ENCODE measurements around the gene MGST3. TPM values are rescaled to one million over a fixed set of nuclear protein-coding genes. Genes with fewer than 3 reads are reported as not detected.

Gene MGST3
- total and polyA plus RNA-seq, 7 experiments from 2014 or later: 21.4 to 119 (median 54.9) TPM

- CTCF ChIA-PET: interaction anchor here (1.1 kb wide), 1 partner anchor 230 kb away, joined by 3 read pairs; no protein-coding TSS in a partner anchor
Observed at GRCh38 chr1:165686121-165686970, 55.3 kb downstream of the MGST3 start.

GRCh38 chr1:165686971-165687433 is 56.0 kb downstream of the MGST3 start:
- ChIA-PET CTCF (no interaction called here), POLR2A (interaction anchor here (1.2 kb wide), 1 partner anchor 12 kb away, joined by 4 read pairs; the partner anchor contains the start of gene ALDH9A1)
- Histone ChIP-seq H3K4me1 (ENCODE audit: control insufficient read depth in 2 of 2, insufficient read depth in 2 of 2, low read length in 2 of 2) (peaks cover 0 to 10% of the 10 kb centered on the region in 2 donors), H3K9me3 (ENCODE audit: control insufficient read depth in 2 of 3, low read length in 3 of 3) (no peaks in the 10 kb centered on the region), H3K27me3 (ENCODE audit: control insufficient read depth in 2 of 2, insufficient read depth in 2 of 2, low read length in 2 of 2) (no peaks in the 10 kb centered on the region), H3K36me3 (ENCODE audit: control insufficient read depth in 2 of 3, insufficient read depth in 3 of 3, low read length in 3 of 3) (peaks cover 0 to 19% (median 14%) of the 10 kb centered on the region in 3 experiments), H3K4me3 (ENCODE audit: low read length) (no peak overlapping the region), H3K27ac (ENCODE audit: low read depth, low read length) (no peak overlapping the region)
- Mint-ChIP-seq H3K9me3 (peaks cover 0 to 6% (median 2%) of the 10 kb centered on the region in 11 donors), H3K4me1 (peaks cover 30 to 75% (median 60%) of the 10 kb centered on the region in 7 donors), H3K36me3 (peaks cover 12 to 79% (median 50%) of the 10 kb centered on the region in 5 donors), H3K27ac (peak overlapping the region; percentile 20 to 83 (median 64)), H3K27me3 (no peaks in the 10 kb centered on the region), H3K4me3 (peak overlapping the region in 8 of 10 donors; percentile 3 to 59 (median 30))
- ATAC-seq (no peak), DNase-seq (no peak)
- intact Hi-C loops (cut with micrococcal nuclease): loop anchor here in 1 of 2 donors (1.0 kb wide), 1 partner anchor 31 kb away; no protein-coding TSS in a partner anchor

More at GRCh38 chr1:165686121-165686970, 55.3 kb downstream of the MGST3 start:
- Mint-ChIP-seq H3K27me3 (no peaks in the 10 kb centered on the region), H3K4me1 (peaks cover 28 to 69% (median 53%) of the 10 kb centered on the region in 7 donors), H3K4me3 (peak overlapping the region in 8 of 10 donors; percentile 3 to 59 (median 34)), H3K36me3 (peaks cover 11 to 81% (median 48%) of the 10 kb centered on the region in 5 donors), H3K9me3 (peaks cover 0 to 6% (median 2%) of the 10 kb centered on the region in 11 donors), H3K27ac (peak overlapping the region; percentile 20 to 85 (median 64))
- Histone ChIP-seq H3K36me3 (ENCODE audit: control insufficient read depth in 2 of 3, insufficient read depth in 3 of 3, low read length in 3 of 3) (peaks cover 0 to 24% (median 17%) of the 10 kb centered on the region in 3 experiments), H3K27ac (ENCODE audit: low read depth, low read length) (no peak overlapping the region), H3K4me3 (ENCODE audit: low read length) (no peak overlapping the region), H3K4me1 (ENCODE audit: control insufficient read depth in 2 of 2, insufficient read depth in 2 of 2, low read length in 2 of 2) (peaks cover 0 to 10% of the 10 kb centered on the region in 2 donors), H3K27me3 (ENCODE audit: control insufficient read depth in 2 of 2, insufficient read depth in 2 of 2, low read length in 2 of 2) (no peaks in the 10 kb centered on the region), H3K9me3 (ENCODE audit: control insufficient read depth in 2 of 3, low read length in 3 of 3) (no peaks in the 10 kb centered on the region)
- POLR2A ChIA-PET: interaction anchor here (1.2 kb wide), 1 partner anchor 12 kb away, joined by 4 read pairs; the partner anchor contains the start of gene ALDH9A1
- intact Hi-C loops (cut with micrococcal nuclease): loop anchor here in 1 of 2 donors (1.0 kb wide), 1 partner anchor 32 kb away; no protein-coding TSS in a partner anchor
- ATAC-seq: peak; percentile 36
- DNase-seq: no peak

GRCh38 chr1:165688046-165688445 is 57.0 kb downstream of the MGST3 start:
- no peaks in the 10 kb centered on the region for H3K27me3 ChIP-seq (ENCODE audit: control insufficient read depth in 2 of 2, insufficient read depth in 2 of 2, low read length in 2 of 2)
- H3K36me3 ChIP-seq (ENCODE audit: control insufficient read depth in 2 of 3, insufficient read depth in 3 of 3, low read length in 3 of 3): peaks cover 0 to 10% (median 3%) of the 10 kb centered on the region in 3 experiments
- no peak overlapping the region for H3K4me3 ChIP-seq (ENCODE audit: low read length)
- Mint-ChIP-seq H3K9me3 (peaks cover 0 to 6% (median 2%) of the 10 kb centered on the region in 11 donors), H3K4me1 (peaks cover 36 to 78% (median 64%) of the 10 kb centered on the region in 7 donors), H3K4me3 (no peak overlapping the region), H3K27ac (peak overlapping the region in 1 of 9 donors; percentile 36), H3K27me3 (no peaks in the 10 kb centered on the region), H3K36me3 (peaks cover 10 to 71% (median 43%) of the 10 kb centered on the region in 5 donors)
- ATAC-seq (no peak), DNase-seq (no peak)
- peaks cover 0 to 10% of the 10 kb centered on the region in 2 donors for H3K4me1 ChIP-seq (ENCODE audit: control insufficient read depth in 2 of 2, insufficient read depth in 2 of 2, low read length in 2 of 2)
- no peak overlapping the region for H3K27ac ChIP-seq (ENCODE audit: low read depth, low read length)
- ChIA-PET CTCF (no interaction called here), POLR2A (interaction anchor here (1.2 kb wide), 1 partner anchor 9 kb away, joined by 11 read pairs; no protein-coding TSS in a partner anchor)
- H3K9me3 ChIP-seq (ENCODE audit: control insufficient read depth in 2 of 3, low read length in 3 of 3): no peaks in the 10 kb centered on the region
- intact Hi-C loops (cut with micrococcal nuclease): no loop called here

- Mint-ChIP-seq H3K27me3 (no peaks in the 10 kb centered on the region), H3K4me1 (peaks cover 27 to 60% (median 51%) of the 10 kb centered on the region in 7 donors), H3K9me3 (no peaks in the 10 kb centered on the region), H3K4me3 (peak overlapping the region in 3 of 10 donors; percentile 32 to 99 (median 63)), H3K36me3 (peaks cover 4 to 34% (median 17%) of the 10 kb centered on the region in 5 donors), H3K27ac (peak overlapping the region in 2 of 9 donors; percentile 60 to 99)
- POLR2A ChIA-PET: interaction anchor here (0.7 kb wide), 1 partner anchor 28 kb away, joined by 3 read pairs; no protein-coding TSS in a partner anchor
- intact Hi-C loops (cut with micrococcal nuclease): loop anchor here in 1 of 2 donors (5.0 kb wide), 1 partner anchor 1182 kb away; the partner anchor contains the start of gene TADA1
- CTCF ChIA-PET: no interaction called here
- H3K36me3 ChIP-seq (ENCODE audit: control insufficient read depth in 2 of 3, insufficient read depth in 3 of 3, low read length in 3 of 3): peaks cover 0 to 3% (median 0%) of the 10 kb centered on the region in 3 experiments
- H3K9me3 ChIP-seq (ENCODE audit: control insufficient read depth in 2 of 3, low read length in 3 of 3): no peaks in the 10 kb centered on the region
- DNase-seq (no peak), ATAC-seq (no peak)
- H3K27me3 ChIP-seq (ENCODE audit: control insufficient read depth in 2 of 2, insufficient read depth in 2 of 2, low read length in 2 of 2): no peaks in the 10 kb centered on the region
- no peak overlapping the region for H3K4me3 ChIP-seq (ENCODE audit: low read length)
- peaks cover 14 to 18% of the 10 kb centered on the region in 2 donors for H3K4me1 ChIP-seq (ENCODE audit: control insufficient read depth in 2 of 2, insufficient read depth in 2 of 2, low read length in 2 of 2)
- H3K27ac ChIP-seq (ENCODE audit: low read depth, low read length): no peak overlapping the region
Observed at GRCh38 chr1:165695031-165695430, 64.0 kb downstream of the MGST3 start.

- DNase-seq (no peak), ATAC-seq (no peak)
- ChIA-PET POLR2A (interaction anchor here (1.7 kb wide), 1 partner anchor 9 kb away, joined by 11 read pairs; no protein-coding TSS in a partner anchor), CTCF (no interaction called here)
- no peaks in the 10 kb centered on the region for H3K27me3 Mint-ChIP-seq
- H3K4me3 Mint-ChIP-seq: peak overlapping the region; percentile 68 to 100 (median 99)
- H3K27ac Mint-ChIP-seq: peak overlapping the region; percentile 1 to 99 (median 79)
- peaks cover 0 to 3% (median 0%) of the 10 kb centered on the region in 3 experiments for H3K36me3 ChIP-seq (ENCODE audit: control insufficient read depth in 2 of 3, insufficient read depth in 3 of 3, low read length in 3 of 3)
- peak overlapping the region; percentile 9 for H3K27ac ChIP-seq (ENCODE audit: low read depth, low read length)
- H3K27me3 ChIP-seq (ENCODE audit: control insufficient read depth in 2 of 2, insufficient read depth in 2 of 2, low read length in 2 of 2): no peaks in the 10 kb centered on the region
- peaks cover 14 to 18% of the 10 kb centered on the region in 2 donors for H3K4me1 ChIP-seq (ENCODE audit: control insufficient read depth in 2 of 2, insufficient read depth in 2 of 2, low read length in 2 of 2)
- H3K4me3 ChIP-seq (ENCODE audit: low read length): peak overlapping the region; percentile 96
- intact Hi-C loops (cut with micrococcal nuclease): loop anchor here (1.0 to 5.0 kb wide), 4 partner anchors 18 to 1181 kb away; partner anchors contain the start of genes MGST3 (in 1 of the 2), TADA1 (in 1 of the 2) and TMCO1 (in 1 of the 2)
- no peaks in the 10 kb centered on the region for H3K9me3 ChIP-seq (ENCODE audit: control insufficient read depth in 2 of 3, low read length in 3 of 3)
- no peaks in the 10 kb centered on the region for H3K9me3 Mint-ChIP-seq
- H3K36me3 Mint-ChIP-seq: peaks cover 4 to 28% (median 17%) of the 10 kb centered on the region in 5 donors
- peaks cover 21 to 49% (median 43%) of the 10 kb centered on the region in 7 donors for H3K4me1 Mint-ChIP-seq
Observed at GRCh38 chr1:165696625-165697100, 65.6 kb downstream of the MGST3 start.

GRCh38 chr1:165697491-165697880 is 66.5 kb downstream of the MGST3 start:
- DNase-seq (no peak), ATAC-seq (no peak)
- Mint-ChIP-seq H3K4me1 (peaks cover 15 to 42% (median 35%) of the 10 kb centered on the region in 7 donors), H3K4me3 (peak overlapping the region; percentile 95 to 100 (median 99)), H3K27ac (peak overlapping the region; percentile 95 to 99 (median 98)), H3K9me3 (no peaks in the 10 kb centered on the region), H3K36me3 (peaks cover 0 to 20% (median 12%) of the 10 kb centered on the region in 5 donors), H3K27me3 (peaks cover 0 to 2% (median 0%) of the 10 kb centered on the region in 5 donors)
- Histone ChIP-seq H3K27ac (ENCODE audit: low read depth, low read length) (peak overlapping the region; percentile 91), H3K36me3 (ENCODE audit: control insufficient read depth in 2 of 3, insufficient read depth in 3 of 3, low read length in 3 of 3) (peaks cover 0 to 3% (median 0%) of the 10 kb centered on the region in 3 experiments), H3K27me3 (ENCODE audit: control insufficient read depth in 2 of 2, insufficient read depth in 2 of 2, low read length in 2 of 2) (no peaks in the 10 kb centered on the region), H3K4me3 (ENCODE audit: low read length) (peak overlapping the region; percentile 96), H3K9me3 (ENCODE audit: control insufficient read depth in 2 of 3, low read length in 3 of 3) (no peaks in the 10 kb centered on the region), H3K4me1 (ENCODE audit: control insufficient read depth in 2 of 2, insufficient read depth in 2 of 2, low read length in 2 of 2) (peaks cover 14 to 18% of the 10 kb centered on the region in 2 donors)
- intact Hi-C loops (cut with micrococcal nuclease): loop anchor here (1.0 to 5.0 kb wide), 4 partner anchors 19 to 1180 kb away; partner anchors contain the start of genes MGST3 (in 1 of the 2), TADA1 (in 1 of the 2) and TMCO1 (in 1 of the 2)
- ChIA-PET CTCF (interaction anchor here (1.2 kb wide), 1 partner anchor 15 kb away, joined by 3 read pairs; no protein-coding TSS in a partner anchor), POLR2A (interaction anchor here (0.7 to 1.8 kb wide), 5 partner anchors 10 to 199 kb away, joined by 3 to 19 read pairs (median 11); partner anchors contain the start of genes MGST3 and TMCO1)
